IgD-negative memory B cell (primary cell): Measurements from ENCODE around the gene DMBT1. TPM values are rescaled to one million over a fixed set of nuclear protein-coding genes. Genes with fewer than 3 reads are reported as not detected.

ENCODE experiments used
- H3K27ac Mint-ChIP-seq, 3 donors: one replicate each; pipeline ENCODE4 v1.8.0; 2020 to 2022; ENCODE audit warnings: mild to moderate bottlenecking in 3 of 3, mixed read lengths in 3 of 3, moderate library complexity in 1 of 3
- H3K27me3 Mint-ChIP-seq: one replicate; pipeline ENCODE4 v1.8.0; 2021; ENCODE audit warnings: mixed read lengths
- H3K36me3 Mint-ChIP-seq: one replicate; pipeline ENCODE4 v1.8.0; 2020; ENCODE audit warnings: mild to moderate bottlenecking, mixed read lengths
- H3K4me1 Mint-ChIP-seq, 3 donors: one replicate each; pipeline ENCODE4 v1.8.0; 2020 to 2022; ENCODE audit warnings: mixed read lengths in 3 of 3, mild to moderate bottlenecking in 1 of 3
- H3K4me3 Mint-ChIP-seq, 4 donors: one replicate each; pipeline ENCODE4 v1.8.0; 2020 to 2022; ENCODE audit warnings: mild to moderate bottlenecking in 4 of 4, mixed read lengths in 4 of 4, moderate library complexity in 3 of 4
- H3K9me3 Mint-ChIP-seq, 3 donors: one replicate each; pipeline ENCODE4 v1.8.0; 2020 to 2021; ENCODE audit warnings: mixed read lengths in 3 of 3, mild to moderate bottlenecking in 1 of 3
- polyA plus RNA-seq: library from polyadenylated mRNA; unstranded; fragments of 300-500 nt; fragmentation: Illumina TruSeq; gene quantifications from one replicate; pipeline ENCODE4 v1.2.3, GENCODE V29; 2021

The DMBT1 gene
- polyA plus RNA-seq, 1 donor from 2014 or later: not detected

DNA sequence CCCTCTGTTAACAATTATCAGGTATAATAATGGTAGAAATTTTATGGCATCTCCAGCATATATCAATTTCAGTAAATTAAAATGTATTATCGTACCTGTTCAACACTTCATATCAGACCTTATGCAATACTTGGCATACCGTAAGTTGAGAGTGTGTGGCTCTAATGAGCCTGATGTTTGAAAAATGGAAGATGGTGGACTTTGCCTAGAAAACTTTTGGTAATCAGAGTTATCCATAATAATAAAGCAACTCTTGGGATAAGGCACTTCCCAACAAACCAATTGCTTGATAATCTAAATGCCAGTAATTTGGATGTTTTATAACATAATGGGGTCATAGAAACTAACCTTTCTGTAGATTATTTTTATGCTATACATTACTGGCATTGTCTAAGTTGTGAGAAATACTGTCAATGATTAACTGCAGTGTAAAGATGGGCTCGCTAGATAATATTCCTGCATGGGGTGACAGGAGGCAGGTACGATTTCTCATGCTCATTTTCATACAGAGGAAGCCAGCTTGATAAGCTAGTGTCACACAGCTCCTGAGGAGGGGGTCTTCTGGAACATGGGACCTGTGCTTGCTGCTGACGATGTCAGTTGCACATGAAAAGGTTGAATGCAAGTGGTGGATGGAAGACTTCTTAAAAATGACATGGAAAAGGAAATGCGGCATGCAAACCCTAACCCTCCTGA lies 27.8 kb upstream of the DMBT1 start:
- Mint-ChIP-seq H3K36me3 (no peaks in the 10 kb centered on the region), H3K4me3 (no peak overlapping the region), H3K4me1 (no peaks in the 10 kb centered on the region), H3K27ac (peak overlapping the region in 1 of 3 donors; percentile 20), H3K27me3 (peaks cover 3% of the 10 kb centered on the region), H3K9me3 (peaks cover 0 to 5% (median 4%) of the 10 kb centered on the region in 3 donors)

DNA sequence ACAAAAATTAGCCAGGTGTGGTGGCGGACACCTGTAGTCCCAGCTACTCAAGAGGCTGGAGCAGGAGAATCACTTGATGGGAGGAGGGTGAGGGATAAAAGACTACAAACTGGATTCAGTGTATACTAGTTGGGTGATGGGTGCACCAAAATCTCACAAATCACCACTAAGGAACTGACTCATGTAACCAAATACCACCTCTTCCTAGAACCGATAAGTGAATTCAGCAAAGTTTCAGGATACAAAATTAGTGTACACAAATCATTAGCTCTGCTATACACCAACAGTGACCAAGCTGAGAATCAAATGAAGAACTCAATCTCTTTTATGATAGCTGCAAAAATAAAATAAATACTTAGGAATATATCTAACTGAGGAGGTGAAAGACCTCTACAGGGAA lies 23.0 kb upstream of the DMBT1 start:
- Mint-ChIP-seq H3K27ac (no peak overlapping the region), H3K4me1 (peaks cover 0 to 3% (median 0%) of the 10 kb centered on the region in 3 donors), H3K4me3 (no peak overlapping the region)

GRCh38 chr10:122541541-122542002 lies 19.0 kb upstream of the DMBT1 start:
- Mint-ChIP-seq H3K4me3 (no peak overlapping the region), H3K27me3 (peaks cover 11% of the 10 kb centered on the region), H3K4me1 (peaks cover 0 to 4% (median 0%) of the 10 kb centered on the region in 3 donors), H3K9me3 (peaks cover 0 to 3% (median 0%) of the 10 kb centered on the region in 3 donors), H3K36me3 (no peaks in the 10 kb centered on the region), H3K27ac (no peak overlapping the region)

More for the DNA sequence above, 23.0 kb upstream of the DMBT1 start:
- H3K27me3 Mint-ChIP-seq: peaks cover 6% of the 10 kb centered on the region
- no peaks in the 10 kb centered on the region for H3K36me3 Mint-ChIP-seq
- H3K9me3 Mint-ChIP-seq: peaks cover 0 to 5% (median 4%) of the 10 kb centered on the region in 3 donors

- H3K4me3 Mint-ChIP-seq: no peak overlapping the region
- peaks cover 9% of the 10 kb centered on the region for H3K27me3 Mint-ChIP-seq
- H3K9me3 Mint-ChIP-seq: no peaks in the 10 kb centered on the region
- H3K36me3 Mint-ChIP-seq: no peaks in the 10 kb centered on the region
- peaks cover 0 to 4% (median 0%) of the 10 kb centered on the region in 3 donors for H3K4me1 Mint-ChIP-seq
- no peak overlapping the region for H3K27ac Mint-ChIP-seq
Measured at GRCh38 chr10:122543676-122544445, 16.7 kb upstream of the DMBT1 start.

GRCh38 chr10:122544493-122544892 lies 16.1 kb upstream of the DMBT1 start:
- H3K27me3 Mint-ChIP-seq: peaks cover 9% of the 10 kb centered on the region
- no peaks in the 10 kb centered on the region for H3K9me3 Mint-ChIP-seq
- no peak overlapping the region for H3K27ac Mint-ChIP-seq
- no peak overlapping the region for H3K4me3 Mint-ChIP-seq
- H3K36me3 Mint-ChIP-seq: no peaks in the 10 kb centered on the region
- peaks cover 0 to 4% (median 0%) of the 10 kb centered on the region in 3 donors for H3K4me1 Mint-ChIP-seq

GRCh38 chr10:122546242-122546641 lies 14.3 kb upstream of the DMBT1 start:
- no peaks in the 10 kb centered on the region for H3K9me3 Mint-ChIP-seq
- peaks cover 0 to 4% (median 0%) of the 10 kb centered on the region in 3 donors for H3K4me1 Mint-ChIP-seq
- no peak overlapping the region for H3K27ac Mint-ChIP-seq
- no peak overlapping the region for H3K4me3 Mint-ChIP-seq
- H3K36me3 Mint-ChIP-seq: no peaks in the 10 kb centered on the region
- peaks cover 7% of the 10 kb centered on the region for H3K27me3 Mint-ChIP-seq

DNA sequence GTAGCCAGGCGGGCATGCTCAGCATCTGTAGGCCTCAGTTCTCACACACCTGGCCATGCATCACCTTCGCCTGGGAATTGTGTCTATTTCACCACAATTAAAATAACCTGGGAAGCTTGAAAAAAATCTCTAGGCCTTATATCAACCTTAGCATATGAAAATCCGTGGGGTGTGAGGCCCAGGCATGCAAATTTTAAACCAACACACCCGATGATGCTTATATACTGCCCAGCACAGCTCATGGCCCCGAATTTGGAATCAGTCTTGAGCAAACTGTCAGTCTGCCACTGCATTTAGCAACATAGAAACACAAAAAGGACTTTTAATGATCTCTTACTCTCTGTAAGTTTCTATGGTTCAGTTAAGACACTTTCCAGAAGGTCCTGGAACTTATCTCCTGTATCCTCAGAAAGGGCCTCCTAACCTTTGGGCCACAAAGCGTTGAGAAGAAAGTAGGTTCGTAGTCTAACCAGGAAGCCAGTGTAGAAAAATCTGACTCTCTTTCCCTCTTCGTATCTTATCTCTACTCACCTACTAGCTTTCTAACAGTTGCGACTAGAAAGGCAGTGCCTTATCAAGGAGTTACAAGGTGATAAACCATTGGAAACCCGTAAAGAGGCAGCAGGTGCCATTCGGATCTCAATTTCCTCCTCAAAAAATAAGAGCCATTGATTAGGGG lies 12.0 kb upstream of the DMBT1 start:
- H3K4me1 Mint-ChIP-seq: peaks cover 0 to under 1% (median 0%) of the 10 kb centered on the region in 3 donors
- no peaks in the 10 kb centered on the region for H3K36me3 Mint-ChIP-seq
- H3K9me3 Mint-ChIP-seq: no peaks in the 10 kb centered on the region
- peaks cover 7% of the 10 kb centered on the region for H3K27me3 Mint-ChIP-seq
- no peak overlapping the region for H3K27ac Mint-ChIP-seq
- no peak overlapping the region for H3K4me3 Mint-ChIP-seq

- no peaks in the 10 kb centered on the region for H3K9me3 Mint-ChIP-seq
- no peaks in the 10 kb centered on the region for H3K36me3 Mint-ChIP-seq
- no peak overlapping the region for H3K4me3 Mint-ChIP-seq
- no peak overlapping the region for H3K27ac Mint-ChIP-seq
- H3K27me3 Mint-ChIP-seq: peaks cover 8% of the 10 kb centered on the region
- H3K4me1 Mint-ChIP-seq: no peaks in the 10 kb centered on the region
Measured at GRCh38 chr10:122549636-122550035, 10.9 kb upstream of the DMBT1 start.

- Mint-ChIP-seq H3K4me1 (no peaks in the 10 kb centered on the region), H3K27ac (peak overlapping the region in 1 of 3 donors; percentile 34), H3K4me3 (no peak overlapping the region), H3K36me3 (no peaks in the 10 kb centered on the region), H3K27me3 (peaks cover 8% of the 10 kb centered on the region), H3K9me3 (no peaks in the 10 kb centered on the region)
Measured at GRCh38 chr10:122550427-122550826, 10.1 kb upstream of the DMBT1 start.

GRCh38 chr10:122550983-122551382 lies 9.6 kb upstream of the DMBT1 start:
- no peaks in the 10 kb centered on the region for H3K9me3 Mint-ChIP-seq
- H3K4me3 Mint-ChIP-seq: no peak overlapping the region
- no peaks in the 10 kb centered on the region for H3K36me3 Mint-ChIP-seq
- H3K4me1 Mint-ChIP-seq: no peaks in the 10 kb centered on the region
- H3K27me3 Mint-ChIP-seq: peaks cover 8% of the 10 kb centered on the region
- peak overlapping the region in 1 of 3 donors; percentile 65 for H3K27ac Mint-ChIP-seq

- H3K27ac Mint-ChIP-seq: peak overlapping the region in 1 of 3 donors; percentile 65
- peaks cover 2% of the 10 kb centered on the region for H3K36me3 Mint-ChIP-seq
- H3K27me3 Mint-ChIP-seq: peaks cover 4% of the 10 kb centered on the region
- no peaks in the 10 kb centered on the region for H3K4me1 Mint-ChIP-seq
- peaks cover 0 to 3% (median 0%) of the 10 kb centered on the region in 3 donors for H3K9me3 Mint-ChIP-seq
- H3K4me3 Mint-ChIP-seq: no peak overlapping the region
Measured at GRCh38 chr10:122551450-122551849, 9.1 kb upstream of the DMBT1 start.

GRCh38 chr10:122553341-122553740 lies 7.2 kb upstream of the DMBT1 start:
- Mint-ChIP-seq H3K4me3 (no peak overlapping the region), H3K27me3 (peaks cover 5% of the 10 kb centered on the region), H3K9me3 (peaks cover 0 to 3% (median 0%) of the 10 kb centered on the region in 3 donors), H3K27ac (no peak overlapping the region), H3K36me3 (peaks cover 2% of the 10 kb centered on the region), H3K4me1 (no peaks in the 10 kb centered on the region)

- H3K27me3 Mint-ChIP-seq: peaks cover 5% of the 10 kb centered on the region
- no peaks in the 10 kb centered on the region for H3K4me1 Mint-ChIP-seq
- no peak overlapping the region for H3K27ac Mint-ChIP-seq
- H3K36me3 Mint-ChIP-seq: peaks cover 3% of the 10 kb centered on the region
- no peak overlapping the region for H3K4me3 Mint-ChIP-seq
- H3K9me3 Mint-ChIP-seq: peaks cover 0 to 3% (median 0%) of the 10 kb centered on the region in 3 donors
Measured at GRCh38 chr10:122554131-122555036, 6.2 kb upstream of the DMBT1 start.

DNA sequence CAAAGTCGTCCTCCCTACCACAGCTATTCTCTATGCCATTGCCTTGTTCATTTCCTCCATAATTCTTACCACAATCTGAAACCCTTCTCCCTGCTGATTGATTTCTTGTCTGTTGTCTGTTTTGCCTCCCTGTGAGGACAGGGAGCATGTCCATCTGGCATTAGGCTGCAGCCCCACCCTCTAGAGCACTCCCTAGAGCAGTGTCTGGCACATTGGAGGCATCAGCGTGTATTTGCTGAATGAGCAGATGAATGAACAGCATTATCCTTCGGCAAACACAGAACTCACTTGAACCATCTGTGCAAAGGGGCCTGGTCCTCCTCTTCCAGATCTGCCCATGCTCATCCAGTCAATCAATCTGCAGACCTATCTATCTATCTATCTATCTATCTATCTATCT lies 5.1 kb upstream of the DMBT1 start:
- Mint-ChIP-seq H3K27ac (no peak overlapping the region), H3K9me3 (peaks cover 0 to 3% (median 0%) of the 10 kb centered on the region in 3 donors), H3K4me3 (no peak overlapping the region), H3K4me1 (no peaks in the 10 kb centered on the region), H3K36me3 (peaks cover 3% of the 10 kb centered on the region), H3K27me3 (peaks cover 7% of the 10 kb centered on the region)
